HepG2 (cell line): ENCODE results near the gene CLCN2. TPM values are rescaled to one million over a fixed set of nuclear protein-coding genes. Genes with fewer than 3 reads are reported as not detected.

Experiments used
- DBP ChIP-seq: sonication (generic); formaldehyde crosslinking; IDR thresholded peaks from 2 replicates; pipeline ENCODE4 v1.4.0; 2020; ENCODE audit warnings: missing genetic modification reagents; ENCODE audit errors: not compliant biosample characterization
- FOXO1 ChIP-seq: sonication (generic); formaldehyde crosslinking; IDR thresholded peaks from 2 replicates; pipeline ENCODE4 v1.4.0; 2020; ENCODE audit warnings: missing genetic modification reagents
- GATAD1 ChIP-seq: IDR thresholded peaks from 2 replicates; pipeline ENCODE4 v1.6.1; 2016; ENCODE audit warnings: missing genetic modification reagents, missing compliant biosample characterization
- GFI1 ChIP-seq: sonication (generic); formaldehyde crosslinking; IDR thresholded peaks from 2 replicates; pipeline ENCODE4 v1.5.0; 2020; ENCODE audit warnings: missing genetic modification reagents, mild to moderate bottlenecking, borderline replicate concordance
- HDAC1 ChIP-seq: sonication (generic); formaldehyde crosslinking; IDR thresholded peaks from 2 replicates; pipeline ENCODE4 v1.5.1; 2020; ENCODE audit warnings: mild to moderate bottlenecking, missing genetic modification reagents
- JUND ChIP-seq: sonication (generic); formaldehyde crosslinking; IDR thresholded peaks from 2 replicates; pipeline ENCODE4 v1.8.0; 2022; ENCODE audit warnings: mild to moderate bottlenecking, missing genetic modification reagents
- KDM4B ChIP-seq: sonication (generic); formaldehyde crosslinking; IDR thresholded peaks from 2 replicates; pipeline ENCODE4 v1.4.0; 2020; ENCODE audit warnings: missing genetic modification reagents
- MATR3 ChIP-seq: sonication (generic); formaldehyde crosslinking; IDR thresholded peaks from 2 replicates; pipeline ENCODE4 v1.4.0; 2020; ENCODE audit warnings: missing genetic modification reagents
- MXD4 ChIP-seq: IDR thresholded peaks from 2 replicates; pipeline ENCODE4 v1.6.1; 2016; ENCODE audit warnings: mild to moderate bottlenecking, missing biosample characterization, missing genetic modification reagents
- NCOA2 ChIP-seq: sonication (generic); formaldehyde crosslinking; IDR thresholded peaks from 2 replicates; pipeline ENCODE4 v1.8.0; 2022; ENCODE audit warnings: inconsistent platforms
- NFE2L2 ChIP-seq: fragments of 150-350 bp; IDR thresholded peaks from 2 replicates; pipeline ENCODE4 v1.6.1; 2014; ENCODE audit warnings: low read length
- NR2F1 ChIP-seq, 2 experiments: fragments of 450-650 bp in 1 of 2; formaldehyde crosslinking in 1 of 2; IDR thresholded peaks; 2 replicates each; pipeline versions ENCODE4 v1.5.0 to v1.6.1; 2016 to 2020; ENCODE audit warnings: mild to moderate bottlenecking in 1 of 2, missing compliant biosample characterization in 1 of 2, missing genetic modification reagents in 1 of 2, moderate library complexity in 1 of 2
- SKI ChIP-seq: fragments of 450-650 bp; IDR thresholded peaks from one replicate; pipeline ENCODE4 v1.6.1; 2018; ENCODE audit warnings: mild to moderate bottlenecking; ENCODE audit not compliant: partially characterized antibody
- SMYD3 ChIP-seq: sonication (generic); formaldehyde crosslinking; IDR thresholded peaks from 2 replicates; pipeline ENCODE4 v1.8.1; 2023; ENCODE audit warnings: mild to moderate bottlenecking, missing genetic modification reagents
- TGIF2 ChIP-seq: IDR thresholded peaks from 2 replicates; pipeline ENCODE4 v1.6.1; 2016; ENCODE audit warnings: control low read depth, missing compliant biosample characterization
- TRIM22 ChIP-seq: fragments of 450-650 bp; IDR thresholded peaks from 2 replicates; pipeline ENCODE4 v1.6.1; 2017
- ZBTB14 ChIP-seq: sonication (generic); formaldehyde crosslinking; IDR thresholded peaks from 2 replicates; pipeline ENCODE4 v1.4.0; 2020; ENCODE audit warnings: missing genetic modification reagents
- ZFAT ChIP-seq: sonication (generic); formaldehyde crosslinking; conservative IDR thresholded peaks from 2 replicates; pipeline ENCODE4 v1.8.1; 2023; ENCODE audit warnings: missing genetic modification reagents, inconsistent platforms
- ZFP36L2 ChIP-seq: sonication (generic); formaldehyde crosslinking; IDR thresholded peaks from 2 replicates; pipeline ENCODE4 v1.4.0; 2020; ENCODE audit warnings: missing genetic modification reagents
- ZNF3 ChIP-seq: IDR thresholded peaks from 2 replicates; pipeline ENCODE4 v1.7.0; 2017; ENCODE audit warnings: inconsistent platforms
- ZNF597 ChIP-seq: sonication (generic); formaldehyde crosslinking; IDR thresholded peaks from 2 replicates; pipeline ENCODE4 v1.5.0; 2020; ENCODE audit warnings: missing genetic modification reagents
- ZNF660 ChIP-seq: sonication (generic); formaldehyde crosslinking; IDR thresholded peaks from 2 replicates; pipeline ENCODE4 v1.5.1; 2020; ENCODE audit warnings: mild to moderate bottlenecking, low read depth, missing genetic modification reagents, borderline replicate concordance
- ZNF674 ChIP-seq: sonication (generic); formaldehyde crosslinking; IDR thresholded peaks from 2 replicates; pipeline ENCODE4 v1.5.0; 2020; ENCODE audit warnings: low read depth, mild to moderate bottlenecking, missing genetic modification reagents
- ZNF883 ChIP-seq: sonication (generic); formaldehyde crosslinking; IDR thresholded peaks from 2 replicates; pipeline ENCODE4 v1.5.1; 2020; ENCODE audit warnings: mild to moderate bottlenecking, missing genetic modification reagents; ENCODE audit errors: not compliant biosample characterization
- ZSCAN30 ChIP-seq: sonication (generic); formaldehyde crosslinking; IDR thresholded peaks from 2 replicates; pipeline ENCODE4 v1.5.0; 2020; ENCODE audit warnings: mild to moderate bottlenecking, missing genetic modification reagents
- polyA plus RNA-seq, 8 experiments: library from polyadenylated mRNA; depleted of rRNA in 3 of 8; stranded (reverse) in 7 of 8; unstranded in 1 of 8; fragments of >200 nt; fragmentation: Illumina TruSeq in 4 of 8; extraction: Trizol in 4 of 8; gene quantifications; 2 replicates each; pipeline versions ENCODE4 v1.2.1 to v1.2.3, GENCODE V29; 2011 to 2016; ENCODE audit warnings: low read depth in 4 of 8, missing spikeins in 1 of 8, mixed read lengths in 1 of 8; ENCODE audit not compliant: insufficient read depth in 1 of 8
- total RNA-seq, 5 experiments: library from RNA; depleted of rRNA; stranded (reverse); fragments of >200 nt; fragmentation: Illumina TruSeq; extraction: Trizol; gene quantifications; 2 replicates each; pipeline ENCODE4 v1.2.3, GENCODE V29; 2016; ENCODE audit warnings: low read depth in 1 of 5
- TF ChIP-seq, protein P1 (sequence below): sonication (generic); formaldehyde crosslinking; IDR thresholded peaks from 2 replicates; pipeline ENCODE4 v1.8.0; 2022; ENCODE audit warnings: mild to moderate bottlenecking, missing genetic modification reagents, moderate library complexity

The CLCN2 gene
- total and polyA plus RNA-seq, 2 of the 13 experiments (the other 11 are each of a cell fraction or from before 2014, with no cell fraction given): 11.4 to 13.5 TPM

- TF ChIP-seq HDAC1 (CRISPR knock-in tag): peak; percentile 90
- no peak for TF ChIP-seq ZNF883
- TF ChIP-seq, protein P1, sequence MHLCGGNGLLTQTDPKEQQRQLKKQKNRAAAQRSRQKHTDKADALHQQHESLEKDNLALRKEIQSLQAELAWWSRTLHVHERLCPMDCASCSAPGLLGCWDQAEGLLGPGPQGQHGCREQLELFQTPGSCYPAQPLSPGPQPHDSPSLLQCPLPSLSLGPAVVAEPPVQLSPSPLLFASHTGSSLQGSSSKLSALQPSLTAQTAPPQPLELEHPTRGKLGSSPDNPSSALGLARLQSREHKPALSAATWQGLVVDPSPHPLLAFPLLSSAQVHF (CRISPR knock-in tag): no peak
- peak; percentile 29; the same call in 1 of the 2 replicates for TF ChIP-seq GFI1 (CRISPR knock-in tag)
- TF ChIP-seq ZNF3: no peak
- no peak for TF ChIP-seq ZNF597 (CRISPR knock-in tag)
- no peak for TF ChIP-seq FOXO1 (CRISPR knock-in tag)
- TF ChIP-seq JUND (CRISPR knock-in tag): no peak
- peak; percentile 83 for TF ChIP-seq TGIF2 (CRISPR knock-in tag)
- no peak for TF ChIP-seq TRIM22
- TF ChIP-seq ZSCAN30 (CRISPR knock-in tag): no peak
- no peak for TF ChIP-seq ZFAT (CRISPR knock-in tag)
- no peak; the same call in 1 of the 2 replicates for TF ChIP-seq SMYD3 (CRISPR knock-in tag)
- no peak for TF ChIP-seq ZFP36L2 (CRISPR knock-in tag)
- TF ChIP-seq NR2F1 (CRISPR knock-in tag; IDR thresholded peaks at IDR 0.05): peak; percentile 21 to 22; a peak in 1 of 4 replicates
- peak; percentile 65 for TF ChIP-seq NCOA2 (CRISPR knock-in tag)
- no peak for TF ChIP-seq ZNF660 (CRISPR knock-in tag)
- TF ChIP-seq MXD4 (CRISPR knock-in tag): peak; percentile 68; the same call in 1 of the 2 replicates
- TF ChIP-seq DBP (CRISPR knock-in tag): no peak
- TF ChIP-seq KDM4B (CRISPR knock-in tag): no peak
- TF ChIP-seq SKI: peak; percentile 27
- TF ChIP-seq ZNF674 (CRISPR knock-in tag): no peak
- peak; percentile 88 for TF ChIP-seq GATAD1 (CRISPR knock-in tag)
- no peak for TF ChIP-seq MATR3 (CRISPR knock-in tag)
- no peak for TF ChIP-seq NFE2L2
- TF ChIP-seq ZBTB14 (CRISPR knock-in tag): no peak
These were observed 16.6 kb upstream of the CLCN2 start, which contains the start of gene THPO (continued) for GRCh38 chr3:184377882-184378445.
